ENCODE results near the gene FAM193A.

GRCh38 chr4:2599304-2599654 is 62.8 kb downstream of the FAM193A start:
- no peak for TF ChIP-seq EZH2phosphoT487 (conservative IDR thresholded peaks at IDR 0.05; ENCODE audit: low read length)
- TF ChIP-seq CTCF (IDR thresholded peaks at IDR 0.05; ENCODE audit: insufficient read depth, low read length, poor library complexity, severe bottlenecking): no peak

All from SU-DHL-6 (cell line).